Neural crest cell (in vitro differentiated cells): ENCODE measurements around the gene FBN3. TPM values are rescaled to one million over a fixed set of nuclear protein-coding genes. Genes with fewer than 3 reads are reported as not detected.

Experiments
- DNase-seq: peaks from one replicate; pipeline ENCODE4 v3.0.0; 2021; ENCODE audit warnings: low read depth, mixed read lengths, low spot score
- H3K27ac Mint-ChIP-seq: one replicate; pipeline ENCODE4 v1.8.0; 2021; ENCODE audit warnings: mild to moderate bottlenecking, mixed read lengths; ENCODE audit not compliant: unreplicated experiment
- H3K27me3 Mint-ChIP-seq: 2 replicates; pipeline ENCODE4 v1.8.0; 2021; ENCODE audit warnings: low read depth, mild to moderate bottlenecking, mixed read lengths
- H3K36me3 Mint-ChIP-seq: 2 replicates; pipeline ENCODE4 v1.8.0; 2021; ENCODE audit warnings: low read depth, mild to moderate bottlenecking, mixed read lengths
- H3K4me1 Mint-ChIP-seq: 2 replicates; pipeline ENCODE4 v1.8.0; 2021; ENCODE audit warnings: mixed read lengths
- H3K4me3 Mint-ChIP-seq: one replicate; pipeline ENCODE4 v1.8.0; 2021; ENCODE audit warnings: mild to moderate bottlenecking, mixed read lengths
- H3K9me3 Mint-ChIP-seq: 2 replicates; pipeline ENCODE4 v1.8.0; 2021; ENCODE audit warnings: mixed read lengths
- CTCF ChIP-seq: fragments of 200-600 bp; sonication (generic); conservative IDR thresholded peaks from 2 replicates; pipeline ENCODE4 v1.5.0; 2021; ENCODE audit warnings: antibody characterized with exemption, mild to moderate bottlenecking
- total RNA-seq: library from RNA; stranded (reverse); gene quantifications from 2 replicates; pipeline ENCODE4 v1.2.1, GENCODE V29; 2021

The FBN3 gene
- total RNA-seq, 1 donor from 2014 or later = 13.9 TPM

GRCh38 chr19:8101311-8101710 is 48.1 kb downstream of the FBN3 start:
- Mint-ChIP-seq H3K27me3 (no peaks in the 10 kb centered on the region), H3K4me3 (no peak overlapping the region), H3K4me1 (no peaks in the 10 kb centered on the region), H3K36me3 (peaks cover 19% of the 10 kb centered on the region), H3K9me3 (no peaks in the 10 kb centered on the region), H3K27ac (no peak overlapping the region)
- no peak for TF ChIP-seq CTCF
- no peak for DNase-seq

- Mint-ChIP-seq H3K27me3 (no peaks in the 10 kb centered on the region), H3K4me1 (no peaks in the 10 kb centered on the region), H3K4me3 (no peak overlapping the region), H3K36me3 (peaks cover 34% of the 10 kb centered on the region), H3K9me3 (no peaks in the 10 kb centered on the region), H3K27ac (no peak overlapping the region)
- TF ChIP-seq CTCF = no peak
- no peak for DNase-seq
These were observed 51.5 kb downstream of the FBN3 start for GRCh38 chr19:8097681-8098567.

GRCh38 chr19:8097198-8097597 is 52.2 kb downstream of the FBN3 start:
- Mint-ChIP-seq H3K27ac (no peak overlapping the region), H3K4me3 (no peak overlapping the region), H3K9me3 (no peaks in the 10 kb centered on the region), H3K4me1 (no peaks in the 10 kb centered on the region), H3K36me3 (peaks cover 31% of the 10 kb centered on the region), H3K27me3 (no peaks in the 10 kb centered on the region)
- TF ChIP-seq CTCF = no peak
- no peak for DNase-seq

- H3K27ac Mint-ChIP-seq = no peak overlapping the region
- H3K4me1 Mint-ChIP-seq = no peaks in the 10 kb centered on the region
- H3K27me3 Mint-ChIP-seq = no peaks in the 10 kb centered on the region
- no peaks in the 10 kb centered on the region for H3K9me3 Mint-ChIP-seq
- H3K36me3 Mint-ChIP-seq = peaks cover 29% of the 10 kb centered on the region
- DNase-seq = no peak
- H3K4me3 Mint-ChIP-seq = no peak overlapping the region
- TF ChIP-seq CTCF = no peak
These were observed 53.3 kb downstream of the FBN3 start for GRCh38 chr19:8096071-8096470.

GRCh38 chr19:8095354-8095886 is 54.0 kb downstream of the FBN3 start:
- Mint-ChIP-seq H3K4me3 (no peak overlapping the region), H3K27me3 (no peaks in the 10 kb centered on the region), H3K27ac (no peak overlapping the region), H3K9me3 (no peaks in the 10 kb centered on the region), H3K4me1 (no peaks in the 10 kb centered on the region), H3K36me3 (peaks cover 29% of the 10 kb centered on the region)
- TF ChIP-seq CTCF = no peak
- DNase-seq = no peak
